Natural killer cell (primary cell): Measurements from ENCODE around the gene OVCA2. TPM values are rescaled to one million over a fixed set of nuclear protein-coding genes. Genes with fewer than 3 reads are reported as not detected.
A peak's percentile ranks its signal among the peaks of the same experiment; 100 is the strongest.

Source experiments
- ATAC-seq, 3 donors: fragments of 150-1000 bp in 2 of 3; fragments of 200-7000 bp in 1 of 3; cut with Tn5 transposase; 1 replicate in 1 of 3; 2 replicates in 2 of 3; pipeline ENCODE4 v1.10.0; 2021; ENCODE audit warnings: mild to moderate bottlenecking in 2 of 3, moderate library complexity in 2 of 3
- DNase-seq, 2 donors: peaks; one replicate each; pipeline versions ENCODE4 v3.0.0 to v3.0.0-alpha.2; 2013 to 2021; ENCODE audit warnings: mixed read lengths in 1 of 2
- H3K27ac ChIP-seq: one replicate; pipeline ENCODE4 v1.5.1; 2013; ENCODE audit warnings: mild to moderate bottlenecking, low read length
- H3K27me3 ChIP-seq: one replicate; pipeline ENCODE4 v1.6.1; 2013; ENCODE audit warnings: low read length; ENCODE audit not compliant: control insufficient read depth, insufficient read depth
- H3K36me3 ChIP-seq: one replicate; pipeline ENCODE4 v1.6.1; 2013; ENCODE audit warnings: low read length; ENCODE audit not compliant: control insufficient read depth, insufficient read depth
- H3K4me1 ChIP-seq: one replicate; pipeline ENCODE4 v1.6.1; 2013; ENCODE audit warnings: low read length; ENCODE audit not compliant: control insufficient read depth, insufficient read depth
- H3K4me3 ChIP-seq: one replicate; pipeline ENCODE4 v1.5.1; 2013; ENCODE audit warnings: low read length
- H3K9me3 ChIP-seq: one replicate; pipeline ENCODE4 v1.6.1; 2013; ENCODE audit warnings: low read length; ENCODE audit not compliant: control insufficient read depth, insufficient read depth
- H3K27ac Mint-ChIP-seq, 2 donors: one replicate each; pipeline ENCODE4 v1.8.0; 2022; ENCODE audit warnings: mild to moderate bottlenecking in 2 of 2, mixed read lengths in 2 of 2, moderate library complexity in 1 of 2
- H3K27me3 Mint-ChIP-seq, 2 donors: one replicate each; pipeline ENCODE4 v1.8.0; 2022; ENCODE audit warnings: low read depth in 2 of 2, mixed read lengths in 2 of 2
- H3K36me3 Mint-ChIP-seq: one replicate; pipeline ENCODE4 v1.8.0; 2022; ENCODE audit warnings: mixed read lengths
- H3K4me1 Mint-ChIP-seq, 2 donors: one replicate each; pipeline ENCODE4 v1.8.0; 2022; ENCODE audit warnings: mixed read lengths in 2 of 2
- H3K4me3 Mint-ChIP-seq: one replicate; pipeline ENCODE4 v1.8.0; 2022; ENCODE audit warnings: mild to moderate bottlenecking, moderate library complexity, mixed read lengths
- H3K9me3 Mint-ChIP-seq, 2 donors: one replicate each; pipeline ENCODE4 v1.8.0; 2022; ENCODE audit warnings: mixed read lengths in 2 of 2
- CTCF ChIP-seq: fragments of 200-600 bp; IDR thresholded peaks from one replicate; pipeline ENCODE4 v1.8.0; 2022; ENCODE audit warnings: antibody characterized with exemption
- WGBS: methylation state at CpG from one replicate; pipeline ENCODE4 v1.1.7; 2013; ENCODE audit warnings: missing lambda C conversion rate; ENCODE audit not compliant: insufficient coverage; 5-methylcytosine and 5-hydroxymethylcytosine counted together
- intact Hi-C: fragments of 100-400 bp; cut with micrococcal nuclease; formaldehyde crosslinking; loops from one replicate; pipeline ENCODE4 v1.14.2; 2022
- total RNA-seq, 4 donors: library from RNA; stranded (reverse); fragments of 120-200 nt in 1 of 4; gene quantifications; one replicate each; pipeline versions ENCODE4 v1.2.3 to v1.2.4, GENCODE V29; 2013 to 2022

The OVCA2 gene
- total RNA-seq, 3 donors from 2014 or later (not counting 1 experiment from before 2014, with no cell fraction given) = 27.9 to 33.8 (median 28.5) TPM

DNA sequence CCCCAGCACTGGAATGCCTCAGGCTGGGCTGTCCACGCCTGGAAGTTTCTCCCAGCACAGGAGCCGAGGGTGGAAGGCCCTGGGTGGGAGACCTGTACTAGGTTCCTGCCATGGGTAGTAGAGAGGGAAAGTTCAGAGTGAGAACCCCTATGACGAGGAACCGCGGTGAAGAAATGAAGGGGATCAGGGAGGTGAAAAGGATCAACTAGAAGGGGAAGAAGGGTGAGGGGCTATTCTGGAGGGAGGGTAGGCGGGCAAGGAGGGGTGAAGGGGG is 18.5 kb downstream of the OVCA2 start:
- no peaks in the 10 kb centered on the region for H3K36me3 Mint-ChIP-seq
- intact Hi-C loops = no loop called here
- no peaks in the 10 kb centered on the region for H3K9me3 Mint-ChIP-seq
- DNase-seq (no peak), ATAC-seq (no peak)
- H3K9me3 ChIP-seq = no peaks in the 10 kb centered on the region
- H3K4me3 Mint-ChIP-seq = peak overlapping the region; percentile 52
- peaks cover 46% of the 10 kb centered on the region for H3K4me1 ChIP-seq
- no peaks in the 10 kb centered on the region for H3K27me3 ChIP-seq
- no peak overlapping the region for H3K27ac ChIP-seq
- H3K4me3 ChIP-seq = no peak overlapping the region
- H3K27ac Mint-ChIP-seq = peak overlapping the region; percentile 52 to 80
- peaks cover 12% of the 10 kb centered on the region for H3K36me3 ChIP-seq
- H3K4me1 Mint-ChIP-seq = peaks cover 17 to 42% of the 10 kb centered on the region in 2 donors
- no peak for TF ChIP-seq CTCF
- 95% methylated on average over 6 of the region's 6 CpGs for WGBS
- H3K27me3 Mint-ChIP-seq = no peaks in the 10 kb centered on the region

DNA sequence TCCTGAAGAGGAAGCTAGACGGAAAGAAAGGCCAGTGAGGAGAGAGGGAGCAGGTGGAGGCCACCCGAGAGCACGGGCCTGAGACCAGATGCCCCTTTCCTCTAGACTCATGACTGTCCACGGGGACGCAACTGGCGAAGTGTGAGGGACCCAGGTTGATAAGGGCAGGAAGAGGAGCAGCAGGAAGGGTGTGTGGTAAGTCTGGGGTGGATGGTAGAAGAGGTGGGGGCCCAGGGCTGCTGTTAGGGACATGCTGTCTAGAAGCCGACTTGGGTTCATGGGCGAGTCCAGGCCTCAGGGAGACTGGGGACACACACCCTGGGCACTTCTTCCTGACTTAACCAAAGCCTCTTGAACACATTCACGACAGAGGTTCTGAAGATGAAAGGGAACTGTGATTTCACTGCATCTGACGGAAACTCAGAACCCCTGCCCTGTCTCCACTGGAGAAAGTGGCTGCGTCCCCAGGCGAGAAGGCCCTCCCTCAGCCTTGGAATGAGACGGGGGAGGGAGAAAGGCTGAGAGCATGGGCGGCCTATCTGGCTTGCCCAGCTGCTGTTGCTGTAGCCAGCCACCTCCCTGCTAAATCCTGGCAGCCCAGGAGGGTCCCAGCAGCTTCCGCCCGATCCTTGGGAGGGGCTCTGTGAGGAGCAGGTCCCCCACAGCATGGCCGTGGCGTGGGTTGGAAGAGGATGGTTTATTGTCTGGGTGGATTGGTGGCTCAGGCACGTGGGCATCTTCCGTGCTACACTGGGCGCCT is 19.0 kb downstream of the OVCA2 start:
- Histone ChIP-seq H3K36me3 (peaks cover 18% of the 10 kb centered on the region), H3K27ac (no peak overlapping the region), H3K9me3 (no peaks in the 10 kb centered on the region), H3K4me3 (no peak overlapping the region), H3K4me1 (peaks cover 48% of the 10 kb centered on the region), H3K27me3 (no peaks in the 10 kb centered on the region)
- Mint-ChIP-seq H3K27ac (peak overlapping the region; percentile 52 to 80), H3K9me3 (no peaks in the 10 kb centered on the region), H3K4me3 (peak overlapping the region; percentile 52), H3K27me3 (no peaks in the 10 kb centered on the region), H3K36me3 (no peaks in the 10 kb centered on the region), H3K4me1 (peaks cover 17 to 43% of the 10 kb centered on the region in 2 donors)
- intact Hi-C loops = no loop called here
- ATAC-seq = no peak
- no peak for TF ChIP-seq CTCF
- WGBS = 87% methylated on average over 21 of the region's 21 CpGs
- DNase-seq = no peak

DNA sequence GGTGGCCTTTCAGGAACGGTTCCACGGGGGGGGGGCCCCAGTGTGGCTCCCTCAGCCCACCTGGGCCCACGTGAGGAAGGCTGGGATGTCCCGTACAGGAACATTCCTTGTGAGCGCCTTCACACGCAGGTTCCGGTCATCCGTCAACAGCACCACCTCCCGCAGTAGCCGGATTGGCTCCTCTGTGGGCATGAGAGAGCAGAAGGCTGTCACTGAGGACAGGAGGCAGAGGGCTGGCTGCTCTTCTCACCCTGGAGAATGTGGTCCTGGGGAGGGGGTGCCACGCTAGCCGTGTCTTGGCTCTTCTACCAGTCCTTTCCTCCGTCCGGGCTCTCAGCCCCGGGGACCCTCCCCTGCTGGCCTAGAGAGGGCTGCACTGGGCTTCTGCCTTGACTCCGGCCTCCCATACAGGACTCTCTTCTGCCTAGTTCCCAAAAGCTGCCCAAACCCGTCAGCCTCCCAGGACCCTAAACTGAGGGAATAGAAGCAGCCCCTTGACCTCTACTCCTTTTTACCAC is 19.7 kb downstream of the OVCA2 start:
- H3K27ac ChIP-seq = no peak overlapping the region
- Mint-ChIP-seq H3K4me3 (no peak overlapping the region), H3K4me1 (peaks cover 17 to 43% of the 10 kb centered on the region in 2 donors), H3K27ac (peak overlapping the region in 1 of 2 donors; percentile 8), H3K9me3 (no peaks in the 10 kb centered on the region), H3K36me3 (no peaks in the 10 kb centered on the region), H3K27me3 (no peaks in the 10 kb centered on the region)
- no peak for TF ChIP-seq CTCF
- DNase-seq = no peak
- intact Hi-C loops = no loop called here
- H3K27me3 ChIP-seq = no peaks in the 10 kb centered on the region
- WGBS = 95% methylated on average over 17 of the region's 17 CpGs
- ATAC-seq = no peak
- H3K4me1 ChIP-seq = peaks cover 43% of the 10 kb centered on the region
- H3K36me3 ChIP-seq = peaks cover 23% of the 10 kb centered on the region
- H3K9me3 ChIP-seq = no peaks in the 10 kb centered on the region
- H3K4me3 ChIP-seq = no peak overlapping the region
